H9 (cell line): ENCODE data around the gene PTGDR2. TPM values are rescaled to one million over a fixed set of nuclear protein-coding genes. Genes with fewer than 3 reads are reported as not detected.

ENCODE experiments used
- DNase-seq: peaks from one replicate; pipeline ENCODE4 v3.0.0-alpha.2; 2017
- H2AFZ ChIP-seq: one replicate; pipeline ENCODE4 v1.6.1; 2013; ENCODE audit warnings: mild to moderate bottlenecking, low read length, control low read depth, moderate library complexity
- H2AK5ac ChIP-seq: 2 replicates; pipeline ENCODE4 v1.6.1; 2013; ENCODE audit warnings: low read length, control low read depth, mixed read lengths; ENCODE audit not compliant: insufficient read length
- H2BK120ac ChIP-seq: one replicate; pipeline ENCODE4 v1.6.1; 2013; ENCODE audit warnings: low read depth, mild to moderate bottlenecking, low read length, control low read depth, inconsistent platforms; ENCODE audit not compliant: poor library complexity, severe bottlenecking
- H2BK12ac ChIP-seq: 2 replicates; pipeline ENCODE4 v1.6.1; 2013; ENCODE audit warnings: low read length, control low read depth, mixed read lengths, low read depth; ENCODE audit not compliant: insufficient read length
- H2BK15ac ChIP-seq: 2 replicates; pipeline ENCODE4 v1.6.1; 2013; ENCODE audit warnings: low read depth, low read length, control low read depth
- H2BK20ac ChIP-seq: one replicate; pipeline ENCODE4 v1.6.1; 2013; ENCODE audit warnings: low read depth, mild to moderate bottlenecking, low read length, control low read depth, inconsistent platforms; ENCODE audit not compliant: poor library complexity, severe bottlenecking
- H2BK5ac ChIP-seq: 2 replicates; pipeline ENCODE4 v1.6.1; 2013; ENCODE audit warnings: low read length, control low read depth, mixed read lengths; ENCODE audit not compliant: insufficient read length
- H3K14ac ChIP-seq: 2 replicates; pipeline ENCODE4 v1.6.1; 2013; ENCODE audit warnings: low read length, control low read depth; ENCODE audit not compliant: insufficient read depth
- H3K18ac ChIP-seq: 2 replicates; pipeline ENCODE4 v1.6.1; 2013; ENCODE audit warnings: low read depth, mild to moderate bottlenecking, mixed read lengths, low read length, control low read depth; ENCODE audit not compliant: insufficient read length
- H3K23ac ChIP-seq: 2 replicates; pipeline ENCODE4 v1.6.1; 2013; ENCODE audit warnings: low read length, control low read depth, mixed read lengths, low read depth; ENCODE audit not compliant: insufficient read length
- H3K23me2 ChIP-seq: 2 replicates; pipeline ENCODE4 v1.6.1; 2013; ENCODE audit warnings: low read depth, mild to moderate bottlenecking, mixed read lengths, low read length, control low read depth; ENCODE audit not compliant: insufficient read length, poor library complexity, severe bottlenecking
- H3K27ac ChIP-seq: 2 replicates; pipeline ENCODE4 v1.5.1; 2013; ENCODE audit warnings: low read length, control low read depth, mixed read lengths, low read depth; ENCODE audit not compliant: insufficient read length
- H3K27me3 ChIP-seq: 2 replicates; pipeline ENCODE4 v1.6.1; 2013; ENCODE audit warnings: low read length, control low read depth, inconsistent platforms; ENCODE audit not compliant: insufficient read depth
- H3K4ac ChIP-seq: 2 replicates; pipeline ENCODE4 v1.6.1; 2013; ENCODE audit warnings: low read depth, mild to moderate bottlenecking, control low read depth, inconsistent platforms, low read length, moderate library complexity
- H3K4me1 ChIP-seq: 2 replicates; pipeline ENCODE4 v1.6.1; 2013; ENCODE audit warnings: low read length, control low read depth, inconsistent platforms; ENCODE audit not compliant: insufficient read depth
- H3K4me2 ChIP-seq: 2 replicates; pipeline ENCODE4 v1.6.1; 2013; ENCODE audit warnings: low read length, control low read depth, mixed read lengths; ENCODE audit not compliant: insufficient read length, insufficient read depth
- H3K56ac ChIP-seq: 2 replicates; pipeline ENCODE4 v1.6.1; 2013; ENCODE audit warnings: low read depth, mild to moderate bottlenecking, mixed read lengths, low read length, control low read depth; ENCODE audit not compliant: insufficient read length
- H3K79me1 ChIP-seq: 2 replicates; pipeline ENCODE4 v1.6.1; 2013; ENCODE audit warnings: low read depth, mild to moderate bottlenecking, moderate library complexity, low read length, control low read depth, inconsistent platforms; ENCODE audit not compliant: insufficient read depth, poor library complexity, severe bottlenecking
- H3K79me2 ChIP-seq: 2 replicates; pipeline ENCODE4 v1.6.1; 2013; ENCODE audit warnings: low read length, control low read depth, inconsistent platforms; ENCODE audit not compliant: insufficient read depth
- H3K9ac ChIP-seq: 2 replicates; pipeline ENCODE4 v1.6.1; 2013; ENCODE audit warnings: low read length, control low read depth, mixed read lengths; ENCODE audit not compliant: insufficient read length; ENCODE audit errors: extremely low read depth
- H3K9me3 ChIP-seq: one replicate; pipeline ENCODE4 v1.6.1; 2013; ENCODE audit warnings: low read depth, low read length, inconsistent platforms; ENCODE audit not compliant: control insufficient read depth
- H3T11ph ChIP-seq: one replicate; pipeline ENCODE4 v1.6.1; 2013; ENCODE audit warnings: mild to moderate bottlenecking, low read length, control low read depth, inconsistent platforms
- H4K20me1 ChIP-seq: one replicate; pipeline ENCODE4 v1.6.1; 2013; ENCODE audit not compliant: control insufficient read depth, insufficient read length, insufficient read depth
- H4K5ac ChIP-seq: 2 replicates; pipeline ENCODE4 v1.6.1; 2013; ENCODE audit warnings: low read depth, mild to moderate bottlenecking, mixed read lengths, low read length, control low read depth; ENCODE audit not compliant: insufficient read length
- H4K8ac ChIP-seq: replicated peaks from 2 replicates; pipeline ENCODE4 v1.6.1; 2013; ENCODE audit warnings: low read length, control low read depth, mixed read lengths, low read depth; ENCODE audit not compliant: insufficient read length
- H4K91ac ChIP-seq: 2 replicates; pipeline ENCODE4 v1.6.1; 2013; ENCODE audit warnings: low read depth, mild to moderate bottlenecking, moderate library complexity, mixed read lengths, low read length, control low read depth; ENCODE audit not compliant: insufficient read length
- H3K27ac Mint-ChIP-seq, 3 experiments: 2 replicates in 2 of 3; 3 replicates in 1 of 3; pipeline ENCODE4 v1.8.0; 2020 to 2021; ENCODE audit warnings: mixed read lengths in 3 of 3, mild to moderate bottlenecking in 1 of 3, moderate library complexity in 1 of 3
- H3K27me3 Mint-ChIP-seq: 2 replicates; pipeline ENCODE4 v1.8.0; 2021; ENCODE audit warnings: low read depth, mild to moderate bottlenecking, moderate library complexity, mixed read lengths
- H3K36me3 Mint-ChIP-seq, 3 experiments: 2 replicates in 2 of 3; 3 replicates in 1 of 3; pipeline ENCODE4 v1.8.0; 2020 to 2021; ENCODE audit warnings: low read depth in 3 of 3, mixed read lengths in 3 of 3; ENCODE audit not compliant: insufficient read depth in 1 of 3
- H3K4me1 Mint-ChIP-seq, 2 experiments: 2 replicates each; pipeline ENCODE4 v1.8.0; 2020; ENCODE audit warnings: mixed read lengths in 2 of 2
- H3K4me3 Mint-ChIP-seq, 2 experiments: 2 replicates in 1 of 2; 3 replicates in 1 of 2; pipeline ENCODE4 v1.8.0; 2020 to 2021; ENCODE audit warnings: mild to moderate bottlenecking in 2 of 2, mixed read lengths in 2 of 2, moderate library complexity in 1 of 2
- H3K9me3 Mint-ChIP-seq, 2 experiments: 2 replicates in 1 of 2; 3 replicates in 1 of 2; pipeline ENCODE4 v1.8.0; 2020; ENCODE audit warnings: mild to moderate bottlenecking in 2 of 2, mixed read lengths in 2 of 2, moderate library complexity in 1 of 2
- CTCF ChIP-seq: fragments of 200-600 bp; sonication (generic); conservative IDR thresholded peaks from 3 replicates; pipeline ENCODE4 v1.8.0; 2021; ENCODE audit warnings: antibody characterized with exemption, mild to moderate bottlenecking
- WGBS: extraction: QIAGEN DNeasy Blood & Tissue Kit; methylation state at CpG from one replicate; pipeline ENCODE4 v1.1.7; 2013; ENCODE audit warnings: missing lambda C conversion rate, low lambda C conversion rate, mixed read lengths; ENCODE audit not compliant: insufficient read length; ENCODE audit errors: extremely low coverage; 5-methylcytosine and 5-hydroxymethylcytosine counted together
- total RNA-seq: library from RNA; stranded (reverse); gene quantifications from 2 replicates; pipeline ENCODE4 v1.2.1, GENCODE V29; 2021

PTGDR2 gene
- total RNA-seq, 1 experiment from 2014 or later, result not detected

- Histone ChIP-seq H3K23me2 (peaks cover 4% of the 10 kb centered on the region), H4K20me1 (peaks cover 2% of the 10 kb centered on the region), H2BK5ac (no peak overlapping the region), H2AFZ (no peak overlapping the region), H4K91ac (no peak overlapping the region), H3K79me1 (peaks cover 5% of the 10 kb centered on the region), H2BK15ac (no peak overlapping the region), H2AK5ac (no peak overlapping the region), H3K27me3 (no peaks in the 10 kb centered on the region), H3K14ac (no peak overlapping the region), H3K4me2 (no peak overlapping the region), H3K56ac (no peak overlapping the region), H2BK20ac (no peak overlapping the region), H3K9me3 (no peaks in the 10 kb centered on the region), H3K4ac (no peak overlapping the region), H3K18ac (no peak overlapping the region), H3K4me1 (peaks cover 3% of the 10 kb centered on the region; the same call in 1 of the 2 replicates), H3K79me2 (peaks cover 18% of the 10 kb centered on the region; the same call in 1 of the 2 replicates), H3K9ac (no peak overlapping the region), H3K23ac (no peak overlapping the region), H4K8ac (no peak overlapping the region), H2BK12ac (no peak overlapping the region), H2BK120ac (no peak overlapping the region), H3K27ac (no peak overlapping the region), H3T11ph (no peak overlapping the region), H4K5ac (no peak overlapping the region)
- Mint-ChIP-seq H3K36me3 (peaks cover 42 to 76% (median 64%) of the 10 kb centered on the region in 3 experiments; a peak in 6 of 7 replicates), H3K27me3 (no peaks in the 10 kb centered on the region), H3K27ac (no peak overlapping the region), H3K9me3 (no peaks in the 10 kb centered on the region), H3K4me3 (no peak overlapping the region), H3K4me1 (peaks cover 7 to 15% of the 10 kb centered on the region in 2 experiments)
- DNase-seq, result no peak
- TF ChIP-seq CTCF, result no peak
- no CpG with 5 or more reads among the region's 13 CpGs for WGBS
Observed at GRCh38 chr11:60900673-60901404, 45.1 kb upstream of the PTGDR2 start.
